CD4-positive, alpha-beta T cell treated with Interleukin-17A for 1 hour (primary cell): Measurements from ENCODE around the gene FAM240A.
"Not testable (repeated sequence)": the region's sequence is repeated elsewhere in the genome, so short reads cannot be mapped to it uniquely, and the experiment has no call there.

ENCODE experiments used
- DNase-seq: peaks from one replicate; pipeline ENCODE4 v3.0.0-alpha.2; 2020

FAM240A gene

GRCh38 chr3:46587268-46587667 is 25.1 kb upstream of the FAM240A start:
- DNase-seq = not testable (repeated sequence)

GRCh38 chr3:46593274-46593862 is 19.0 kb upstream of the FAM240A start:
- no peak for DNase-seq

- DNase-seq = no peak
These were observed 18.3 kb upstream of the FAM240A start for GRCh38 chr3:46593979-46594378.

GRCh38 chr3:46594723-46595122 is 17.6 kb upstream of the FAM240A start:
- DNase-seq = no peak

GRCh38 chr3:46595819-46596314 is 16.5 kb upstream of the FAM240A start:
- DNase-seq = no peak

- no peak for DNase-seq
These were observed 12.7 kb upstream of the FAM240A start for GRCh38 chr3:46599590-46599989.

- no peak for DNase-seq
These were observed 8.8 kb upstream of the FAM240A start for GRCh38 chr3:46603446-46604046.

GRCh38 chr3:46604127-46604526 is 8.2 kb upstream of the FAM240A start:
- DNase-seq = no peak

- no peak for DNase-seq
These were observed 4.7 kb upstream of the FAM240A start for GRCh38 chr3:46607603-46608028.

GRCh38 chr3:46609212-46609721 is 3.1 kb upstream of the FAM240A start:
- DNase-seq = no peak

GRCh38 chr3:46609944-46610722 is 2.2 kb upstream of the FAM240A start:
- DNase-seq = no peak

- no peak for DNase-seq
These were observed 1.1 kb downstream of the FAM240A start for GRCh38 chr3:46613313-46614005.

GRCh38 chr3:46614431-46614830 is 2.1 kb downstream of the FAM240A start:
- no peak for DNase-seq

- DNase-seq = no peak
These were observed 2.9 kb downstream of the FAM240A start for GRCh38 chr3:46615050-46615775.

- no peak for DNase-seq
These were observed 3.7 kb downstream of the FAM240A start for GRCh38 chr3:46615976-46616375.

GRCh38 chr3:46617941-46618340 is 5.6 kb downstream of the FAM240A start:
- no peak for DNase-seq

- DNase-seq = no peak
These were observed 7.8 kb downstream of the FAM240A start for GRCh38 chr3:46619845-46620778.

- DNase-seq = no peak
These were observed 12.2 kb downstream of the FAM240A start for GRCh38 chr3:46624533-46624932.

GRCh38 chr3:46624975-46625490 is 12.7 kb downstream of the FAM240A start:
- DNase-seq = no peak

GRCh38 chr3:46626039-46626438 is 13.7 kb downstream of the FAM240A start:
- no peak for DNase-seq

- DNase-seq = no peak
These were observed 14.8 kb downstream of the FAM240A start for GRCh38 chr3:46627078-46627477.
